Left colon (tissue), 2 donors: ENCODE data around the gene STK31. TPM values are rescaled to one million over a fixed set of nuclear protein-coding genes. Genes with fewer than 3 reads are reported as not detected.
"Not testable (repeated sequence)": the region's sequence is repeated elsewhere in the genome, so short reads cannot be mapped to it uniquely, and the experiment has no call there.

Source experiments
- ATAC-seq: fragments of 200-7000 bp; cut with Tn5 transposase; one replicate; pipeline ENCODE4 v1.9.1; 2020; ENCODE audit warnings: mild to moderate bottlenecking, moderate library complexity
- DNase-seq, 2 donors: peaks; one replicate each; pipeline ENCODE4 v3.0.0-alpha.2; 2020
- intact Hi-C, 2 donors: fragments of 100-400 bp; cut with DNase I in 1 of 2; cut with micrococcal nuclease in 1 of 2; formaldehyde crosslinking; loops; one replicate each; pipeline versions ENCODE4 v1.11.2 to v1.14.0; 2022; cut with DNase I, micrococcal nuclease
- total RNA-seq, 2 donors: library from RNA; stranded (reverse); fragmentation: NEBNext Ultra II Directional; extraction: Animal tissue kit (Norgen Biotek cat#: 25700); gene quantifications; one replicate each; pipeline ENCODE4 v1.2.1, GENCODE V29; 2021
- donor health status: DM: no; HTN: no; CAD: no.
- donor health status: DM: yes; HTN: yes; CAD: no.

STK31 gene
- total RNA-seq, 2 donors from 2014 or later = 0.64 to 1.1 TPM

DNA sequence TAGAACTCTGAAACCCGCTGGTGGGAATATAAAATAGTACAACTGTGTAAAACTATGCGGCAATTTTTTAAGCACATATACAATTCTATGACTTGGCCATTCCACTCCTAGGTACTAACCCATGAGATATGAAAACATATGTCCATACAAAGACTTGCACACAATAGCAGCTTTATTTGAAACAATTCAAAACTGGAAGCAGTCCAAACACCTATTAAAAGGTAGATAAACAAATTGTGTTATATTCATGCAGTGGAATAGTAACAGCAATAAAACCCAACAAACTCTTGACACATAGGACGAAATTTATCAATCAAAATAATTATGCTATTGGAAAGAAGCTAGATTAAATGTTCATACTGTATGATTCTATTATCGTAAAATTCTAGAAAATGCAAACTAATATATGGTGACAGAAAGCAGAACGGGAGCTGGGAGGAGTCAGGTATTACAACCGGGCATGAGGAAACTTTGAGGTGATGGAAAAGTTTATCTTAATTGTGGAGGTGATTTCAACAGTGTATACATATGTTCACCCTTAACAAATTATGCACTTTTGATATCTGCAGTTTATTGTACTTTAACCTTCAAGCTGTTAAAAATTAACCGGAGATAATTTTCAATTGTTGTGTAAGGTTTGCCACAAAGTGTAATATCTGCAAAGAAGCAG lies 803 bp upstream of the STK31 start:
- ATAC-seq = peak; percentile 94
- no peak for DNase-seq
- intact Hi-C loops = no loop called here

DNA sequence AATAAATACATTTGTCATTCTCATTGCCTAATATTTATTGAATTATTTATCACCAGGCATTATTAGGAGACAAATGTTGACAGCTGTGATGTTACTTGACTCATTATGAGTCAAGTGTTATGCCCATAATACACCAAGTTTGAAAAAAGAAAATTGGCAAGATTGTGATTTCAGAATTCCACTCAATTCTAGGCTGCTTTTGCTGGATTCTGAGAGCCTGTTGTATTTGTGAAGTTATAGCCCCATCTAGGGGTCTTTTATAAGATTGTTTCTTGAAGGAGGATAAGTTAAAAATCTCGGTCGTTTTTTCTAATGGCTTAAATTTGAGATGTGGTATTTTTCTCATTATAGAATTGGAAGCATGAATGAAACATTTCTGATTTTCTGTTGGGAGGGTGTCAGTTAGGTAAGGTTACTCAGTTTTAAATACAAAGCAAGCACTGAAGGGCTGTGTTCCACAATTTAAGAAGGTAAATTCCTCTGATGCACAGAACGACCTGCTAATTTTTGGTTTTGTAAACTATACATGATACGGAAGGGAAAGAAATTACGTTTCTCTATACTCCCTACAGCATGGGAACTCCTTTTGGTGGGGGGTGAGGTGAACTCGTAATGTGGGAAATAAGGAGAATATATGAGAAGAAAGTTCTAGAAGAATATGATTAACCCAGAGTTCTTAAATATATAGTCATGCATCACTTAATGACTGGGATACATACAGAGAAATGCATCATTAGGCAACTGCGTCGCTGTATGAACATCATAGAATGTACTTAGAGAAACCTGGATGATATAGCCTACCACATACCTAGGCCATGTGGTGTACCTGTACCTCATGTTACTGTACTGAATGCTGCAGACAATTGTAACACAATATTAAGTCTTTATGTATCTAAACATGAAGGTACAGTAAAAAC lies 2.6 kb downstream of the STK31 start:
- intact Hi-C loops = loop anchor here in 1 of 2 donors (5.0 kb wide), 1 partner anchor 140 kb away; no protein-coding TSS in a partner anchor
- ATAC-seq (no peak), DNase-seq (no peak)

DNA sequence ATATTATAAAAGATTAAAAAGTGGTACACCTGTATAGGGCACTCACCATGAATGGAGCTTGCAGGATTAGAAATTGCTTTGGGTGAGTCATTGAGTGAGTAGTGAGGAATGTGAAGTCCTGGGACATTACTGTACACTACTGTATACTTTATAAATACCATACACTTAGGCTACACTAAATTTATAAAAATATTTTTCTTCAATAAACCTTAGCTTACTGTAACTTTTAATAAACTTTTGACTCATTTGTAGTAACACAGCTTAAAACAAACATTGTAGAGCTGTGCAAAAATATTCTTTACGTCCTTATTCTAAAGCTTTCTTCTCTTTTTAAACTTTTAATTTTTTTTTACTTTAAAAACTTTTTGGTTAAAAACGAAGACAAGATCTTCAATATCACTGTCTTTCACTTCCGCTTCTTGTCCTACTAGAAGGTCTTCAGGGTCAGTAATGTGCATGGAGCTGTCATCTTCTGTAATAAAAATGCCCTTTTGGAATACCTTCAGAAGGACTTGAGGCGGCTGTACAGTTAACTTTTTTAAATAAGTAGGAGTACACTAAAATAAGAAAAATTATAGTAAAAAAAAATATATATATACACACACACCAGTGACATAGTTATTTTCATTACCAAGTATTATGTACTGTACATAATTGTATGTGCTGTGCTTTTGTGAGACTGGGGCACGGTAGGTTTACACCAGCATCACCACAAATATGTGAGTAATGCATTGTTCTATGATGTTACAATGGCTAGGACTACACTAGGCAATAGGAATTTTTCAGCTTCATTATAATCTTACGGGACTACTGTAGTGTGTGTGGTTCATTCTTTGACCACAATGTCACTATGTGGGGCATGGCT lies 3.5 kb downstream of the STK31 start:
- ATAC-seq (no peak), DNase-seq (no peak)
- intact Hi-C loops = loop anchor here in 1 of 2 donors (5.0 kb wide), 1 partner anchor 141 kb away; no protein-coding TSS in a partner anchor

DNA sequence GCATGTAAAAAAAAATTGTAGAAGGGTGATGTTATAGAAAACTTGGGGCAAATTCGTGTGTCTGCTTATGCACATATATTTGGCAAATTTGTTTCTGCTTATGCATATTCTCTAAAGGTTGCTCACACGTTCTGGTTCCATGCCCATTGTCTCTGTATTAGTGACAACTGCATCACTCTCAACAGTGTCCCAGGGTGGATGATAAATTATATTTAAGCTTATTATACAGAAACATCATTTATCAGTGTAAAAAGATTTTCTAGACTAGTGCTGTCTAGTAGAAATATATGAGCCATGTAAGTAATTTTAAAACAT lies 4.1 kb downstream of the STK31 start:
- DNase-seq (no peak), ATAC-seq (no peak)
- intact Hi-C loops = loop anchor here in 1 of 2 donors (5.0 kb wide), 1 partner anchor 142 kb away; no protein-coding TSS in a partner anchor

DNA sequence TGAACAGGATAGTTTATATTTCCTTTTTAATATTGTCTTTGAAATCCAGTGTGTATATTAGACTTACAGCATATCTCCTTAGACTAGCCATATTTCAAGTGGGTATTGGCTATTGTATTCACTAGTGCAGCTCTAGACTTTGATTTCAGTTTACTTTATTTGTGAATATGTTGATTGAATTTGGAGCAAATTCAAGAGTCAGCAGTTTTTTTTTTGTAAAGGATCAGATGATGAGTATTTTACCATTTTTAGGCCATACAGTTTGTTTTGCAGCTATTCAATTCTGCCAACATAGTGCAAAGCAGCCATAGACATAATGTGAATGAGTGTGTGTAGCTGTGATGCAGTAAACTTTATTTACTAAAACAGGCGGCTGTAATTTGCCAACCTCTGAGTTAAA lies 4.6 kb downstream of the STK31 start:
- DNase-seq (no peak), ATAC-seq (no peak)
- intact Hi-C loops = loop anchor here in 1 of 2 donors (5.0 kb wide), 1 partner anchor 142 kb away; no protein-coding TSS in a partner anchor

DNA sequence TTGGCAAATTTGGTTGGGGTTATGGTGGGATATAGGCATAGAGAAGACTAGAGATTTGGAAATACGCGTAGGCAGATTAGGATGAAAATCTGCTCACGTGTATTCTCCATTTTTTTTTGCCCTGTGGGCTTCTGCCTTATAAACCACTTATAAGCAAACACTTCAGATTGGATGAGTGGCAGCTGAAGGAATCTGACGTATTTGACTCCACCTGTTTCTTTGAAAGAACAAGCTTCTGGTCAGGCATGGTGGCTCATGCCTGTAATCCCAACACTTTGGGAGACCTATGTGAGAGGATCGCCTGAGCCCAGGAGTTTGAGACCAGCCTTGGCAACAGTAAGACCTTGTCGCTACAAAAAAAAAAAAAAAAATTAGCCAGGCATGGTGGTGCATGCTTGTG lies 5.1 kb downstream of the STK31 start:
- intact Hi-C loops = no loop called here
- ATAC-seq (no peak), DNase-seq (no peak)

DNA sequence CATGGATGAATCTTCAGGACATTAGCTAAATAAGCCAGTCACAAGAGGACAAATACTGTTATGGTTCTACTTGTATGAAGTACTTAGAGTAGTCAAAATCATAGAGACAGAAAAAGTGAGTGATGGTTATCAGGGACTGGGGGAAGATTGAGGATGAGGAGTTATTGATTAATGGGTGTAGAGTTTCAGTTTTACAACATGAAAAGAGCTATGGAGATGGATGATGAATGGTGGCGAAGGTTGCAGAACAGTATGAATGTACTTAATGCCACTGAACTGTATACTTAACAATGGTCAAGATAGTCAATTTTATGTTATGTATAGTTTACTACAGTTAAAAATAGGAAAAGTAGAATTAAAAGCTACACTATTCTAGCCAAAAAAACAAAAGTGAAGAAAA lies 7.8 kb downstream of the STK31 start:
- intact Hi-C loops = no loop called here
- no peak for DNase-seq
- ATAC-seq = no peak

DNA sequence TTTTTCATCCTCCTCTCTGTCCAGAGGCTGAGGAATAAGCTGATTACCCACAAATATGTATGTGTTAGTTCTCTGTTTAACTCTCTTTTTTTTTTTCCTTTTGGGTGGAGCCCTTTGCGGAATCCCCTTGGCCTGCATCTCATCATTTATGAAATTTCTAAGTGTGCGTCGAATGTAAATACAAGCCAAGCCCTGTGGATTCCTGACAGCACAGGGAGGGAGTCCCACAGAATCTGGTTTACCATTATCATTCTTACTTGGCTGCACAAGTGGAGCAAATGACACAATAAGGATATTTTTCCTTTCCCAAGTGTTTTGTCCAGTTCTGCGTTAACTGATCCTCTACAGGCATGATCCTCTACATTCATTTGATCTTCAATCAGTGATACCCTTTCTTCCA lies 11.4 kb downstream of the STK31 start:
- intact Hi-C loops = no loop called here

DNA sequence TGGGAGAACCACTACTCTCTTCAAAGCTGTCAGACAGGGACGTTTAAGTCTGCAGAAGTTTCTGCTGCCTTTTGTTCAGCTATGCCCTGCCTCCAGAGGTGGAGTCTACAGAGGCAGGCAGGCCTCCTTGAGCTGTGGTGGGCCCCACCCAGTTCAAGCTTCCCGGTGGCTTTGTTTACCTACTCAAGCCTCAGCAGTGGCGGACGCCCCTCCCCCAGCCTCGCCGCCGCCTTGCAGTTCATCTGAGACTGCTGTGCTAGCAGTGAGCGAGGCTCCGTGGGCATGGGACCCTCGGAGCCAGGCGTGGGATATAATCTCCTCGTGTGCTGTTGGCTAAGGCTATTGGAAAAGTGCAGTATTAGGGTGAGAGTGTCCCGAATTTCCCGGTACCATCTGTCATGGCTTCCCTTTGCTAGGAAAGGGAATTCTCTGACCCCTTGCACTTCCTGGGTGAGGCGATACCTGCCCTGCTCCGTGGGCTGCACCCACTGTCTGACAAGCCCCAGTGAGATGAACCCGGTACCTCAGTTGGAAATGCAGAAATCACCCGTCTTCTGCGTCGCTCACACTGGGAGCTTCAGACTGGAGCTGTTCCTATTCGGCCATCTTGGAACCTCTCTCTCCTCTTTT lies 12.7 kb downstream of the STK31 start:
- ATAC-seq, intact Hi-C loops: not testable (repeated sequence)
- DNase-seq = peak; percentile 29 to 31

More for the DNA sequence above, 11.4 kb downstream of the STK31 start:
- ATAC-seq = no peak
- no peak for DNase-seq

DNA sequence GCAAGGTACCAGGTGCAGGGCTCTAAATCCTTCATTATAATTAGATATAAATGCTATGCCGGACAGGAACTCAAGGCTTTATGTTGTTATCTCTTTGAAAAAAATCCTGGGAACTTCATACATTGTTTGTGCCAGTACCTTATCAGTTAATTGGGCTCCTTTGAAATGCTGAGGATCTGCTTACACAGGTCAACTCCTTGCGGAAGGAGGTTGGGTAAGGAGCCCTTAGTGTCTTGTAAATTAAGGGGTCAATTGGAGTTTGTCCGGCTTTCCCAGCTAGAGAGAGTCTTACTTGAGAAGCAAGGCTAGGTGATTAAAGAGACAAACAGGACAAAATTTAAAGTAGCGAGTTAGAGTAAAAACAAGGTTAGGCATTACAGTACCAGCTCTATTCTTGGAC lies 14.1 kb downstream of the STK31 start:
- DNase-seq, ATAC-seq, intact Hi-C loops: not testable (repeated sequence)

DNA sequence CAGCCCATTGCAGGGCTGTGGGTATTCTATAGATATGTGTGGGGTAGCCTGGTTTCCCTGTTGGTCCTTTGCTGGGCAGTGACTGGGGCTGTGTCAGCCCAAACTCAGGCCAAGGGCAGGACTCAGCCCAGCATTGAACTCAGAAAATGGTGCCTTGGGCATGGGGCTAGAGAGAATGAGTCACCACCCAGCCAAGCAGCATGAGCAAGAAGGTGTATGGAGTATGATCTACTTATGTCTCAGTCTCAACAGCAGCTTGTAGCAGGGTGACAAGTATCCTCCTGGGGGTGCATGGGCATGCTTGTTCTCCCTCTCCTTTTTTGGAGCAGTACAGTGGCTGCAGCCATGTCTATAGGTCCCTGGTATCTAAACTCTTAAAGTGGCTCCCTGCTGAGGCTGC lies 32.0 kb downstream of the STK31 start:
- intact Hi-C loops = no loop called here
- ATAC-seq (no peak), DNase-seq (no peak)

DNA sequence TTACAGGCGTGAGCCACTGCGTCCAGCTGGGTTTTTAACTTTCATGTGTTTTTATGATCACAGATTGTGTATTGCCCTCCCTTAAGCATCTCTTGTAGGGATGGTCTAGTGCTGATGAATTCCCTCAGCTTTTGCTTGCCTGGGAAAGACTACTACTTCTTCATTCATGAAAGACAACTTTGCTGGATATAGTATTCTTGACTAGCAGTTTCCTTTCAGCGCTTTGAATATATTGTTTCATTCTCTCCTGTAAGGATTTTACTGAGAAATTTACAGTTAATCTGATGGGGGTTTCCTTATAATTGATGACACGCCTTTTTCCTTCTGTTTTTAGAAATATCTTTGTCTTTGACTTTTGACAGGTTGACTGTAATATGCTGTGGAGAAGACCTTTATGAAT lies 33.2 kb downstream of the STK31 start:
- intact Hi-C loops = no loop called here
- ATAC-seq (no peak), DNase-seq (no peak)

DNA sequence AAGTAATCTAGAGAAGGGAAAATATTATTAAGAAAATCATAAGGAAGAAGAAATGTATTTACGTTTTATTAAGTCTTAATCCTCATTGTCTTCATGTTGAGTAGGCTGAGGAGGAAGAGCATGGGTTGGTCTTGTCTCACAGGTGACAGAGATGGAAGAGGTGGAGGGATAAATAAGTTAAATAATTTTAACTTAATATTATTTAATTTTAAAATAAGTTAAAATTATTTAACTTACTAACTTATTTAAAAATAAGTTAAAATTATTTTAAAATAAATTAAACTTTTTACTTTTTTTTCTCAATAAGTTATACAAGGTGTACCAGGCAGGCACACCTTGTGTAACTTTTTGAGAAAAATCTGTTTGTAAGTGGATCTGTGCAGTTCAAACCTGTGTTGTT lies 36.6 kb downstream of the STK31 start:
- ATAC-seq = no peak
- intact Hi-C loops = no loop called here
- DNase-seq = no peak

DNA sequence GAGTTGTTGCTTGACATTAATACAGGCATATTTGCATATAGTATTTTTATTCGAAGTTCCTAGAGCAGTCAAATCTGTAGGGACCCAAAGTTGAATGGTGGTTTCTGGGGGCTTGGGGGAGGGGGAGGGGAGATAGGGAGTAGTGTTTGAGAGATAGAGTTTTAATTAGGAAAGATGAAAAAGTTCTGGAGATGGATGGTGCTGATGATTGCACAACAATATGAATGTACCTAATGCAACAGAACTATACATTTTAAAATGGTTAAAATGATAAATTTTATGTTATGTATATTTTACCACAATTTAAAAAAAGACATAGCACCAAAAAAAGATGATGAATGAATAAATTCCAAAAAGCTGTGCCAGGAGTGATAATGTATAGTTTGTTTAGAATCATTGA lies 41.8 kb downstream of the STK31 start:
- DNase-seq = no peak
- intact Hi-C loops = no loop called here
- ATAC-seq = no peak

DNA sequence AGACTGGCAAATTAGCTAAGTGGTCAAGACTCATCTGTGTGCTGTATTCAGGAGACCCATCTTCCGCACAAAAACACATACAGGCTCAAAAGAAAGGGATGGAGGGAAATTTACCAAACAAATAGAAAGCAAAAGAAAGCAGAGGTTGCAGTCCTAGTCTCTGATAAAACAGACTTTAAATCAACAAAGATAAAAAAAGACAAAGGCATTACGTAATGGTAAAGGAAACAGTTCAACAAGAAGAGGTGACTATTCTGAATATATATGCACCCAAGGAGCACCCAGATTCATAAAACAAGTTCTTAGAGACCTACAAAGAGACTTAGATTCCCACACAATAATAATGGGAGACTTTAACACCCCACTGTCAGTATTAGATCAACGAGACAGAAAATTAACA lies 48.8 kb downstream of the STK31 start:
- peak; percentile 57 for ATAC-seq
- not testable (repeated sequence) for DNase-seq

DNA sequence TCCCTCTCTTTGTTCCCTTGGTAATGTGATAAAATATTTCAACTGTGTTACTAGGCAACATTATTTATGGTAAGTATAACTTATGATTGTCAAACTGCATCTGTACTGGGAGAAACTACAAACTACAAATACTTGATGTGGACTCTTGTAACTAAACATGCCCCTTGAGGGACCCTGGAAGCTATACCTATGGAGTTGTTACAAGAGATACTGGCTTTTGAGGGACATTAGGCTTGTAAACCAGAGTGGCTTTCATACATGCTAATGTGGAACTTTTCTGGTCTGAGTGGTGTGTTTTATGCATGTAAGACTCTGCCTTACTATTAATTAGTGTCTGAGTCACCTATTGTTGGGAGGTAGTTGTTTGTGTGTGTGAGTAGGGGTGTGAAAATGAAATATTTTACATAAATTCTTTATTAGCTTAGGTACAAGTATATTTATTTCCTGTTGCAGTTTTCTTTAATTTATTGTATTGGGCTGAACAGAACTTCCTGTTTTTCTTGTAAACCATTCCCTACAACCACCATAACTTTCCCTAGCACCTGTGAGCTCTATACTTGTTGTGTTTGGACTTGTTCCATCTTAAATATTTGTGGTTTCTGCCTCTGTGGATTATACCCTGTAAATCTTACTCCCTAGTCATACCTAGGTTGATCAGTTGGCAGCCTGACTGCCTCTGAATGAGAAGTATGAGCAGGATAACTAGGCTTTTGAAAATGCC lies 49.8 kb downstream of the STK31 start:
- no peak for DNase-seq
- intact Hi-C loops = no loop called here
- peak; percentile 100 for ATAC-seq

More for the DNA sequence above, 48.8 kb downstream of the STK31 start:
- intact Hi-C loops = not testable (repeated sequence)

DNA sequence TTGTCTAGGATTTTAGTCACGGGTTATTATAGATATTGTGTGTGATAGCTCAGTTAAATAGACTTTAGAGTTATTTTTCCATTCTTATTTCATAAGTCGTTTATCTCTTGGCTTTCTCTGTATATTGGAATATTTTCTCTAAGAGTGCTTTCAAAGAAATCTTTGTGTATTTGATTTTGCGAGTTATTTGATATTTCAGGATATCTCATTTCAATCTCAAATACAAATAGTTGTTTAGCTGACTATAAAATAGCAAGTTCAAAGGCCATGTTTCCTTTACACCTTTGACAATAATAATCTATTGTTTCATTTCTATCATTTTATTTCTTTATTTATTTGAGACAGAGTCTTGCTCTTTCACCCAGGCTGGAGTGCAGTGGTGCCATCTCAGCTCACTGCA lies 55.9 kb downstream of the STK31 start:
- DNase-seq (no peak), ATAC-seq (no peak)
- intact Hi-C loops = no loop called here

DNA sequence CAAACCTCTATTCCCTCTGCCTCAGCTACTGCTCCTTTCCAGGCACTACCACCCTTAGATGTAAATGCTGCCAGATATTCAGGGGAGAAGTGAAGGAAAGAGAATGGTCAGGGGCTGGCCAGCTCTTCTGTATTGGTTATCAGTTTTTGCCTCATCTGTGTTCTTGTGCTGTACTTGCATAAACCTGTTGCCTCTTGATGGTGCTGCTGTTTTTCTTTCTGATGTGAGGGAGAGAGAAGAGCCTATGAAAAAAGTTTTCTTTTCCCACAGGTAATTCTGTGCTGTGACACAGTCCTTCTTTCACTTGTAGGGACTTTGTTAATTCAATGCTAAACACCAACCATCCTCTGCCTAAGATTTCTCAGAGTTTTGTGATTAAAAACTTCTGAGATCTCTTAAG lies 57.5 kb downstream of the STK31 start:
- ATAC-seq (no peak), DNase-seq (no peak)
- intact Hi-C loops = no loop called here
